Measurements from ENCODE around the gene PRSS16.

DNA sequence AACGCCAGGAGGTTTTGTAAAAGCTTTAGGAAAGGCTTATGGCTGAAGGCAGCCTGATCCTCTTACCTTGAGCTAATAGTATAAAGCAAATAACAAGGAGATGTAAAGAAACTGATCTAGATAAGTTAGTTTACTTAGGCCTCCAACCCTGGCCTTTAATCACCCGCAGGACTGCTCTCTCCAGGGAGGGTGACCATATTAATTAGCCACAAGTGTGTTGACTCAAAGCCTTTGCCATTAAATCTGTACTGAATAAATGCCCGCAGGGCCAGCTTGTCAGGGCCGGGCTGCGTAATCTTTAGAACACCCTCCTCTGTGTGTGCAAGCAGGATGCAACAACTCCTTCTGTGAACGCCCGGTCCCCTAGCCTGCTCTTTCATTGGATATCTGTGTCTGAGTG lies 6.1 kb upstream of the PRSS16 start:
- no peak for TF ChIP-seq POLR2A (IDR thresholded peaks at IDR 0.05; ENCODE audit: low read length)
- no peak for TF ChIP-seq GATA1 (IDR thresholded peaks at IDR 0.05; ENCODE audit: low read depth, low read length)
